EL (cell line): ENCODE measurements around the gene COL26A1.
"Not testable (repeated sequence)": the region's sequence is repeated elsewhere in the genome, so short reads cannot be mapped to it uniquely, and the experiment has no call there.

Source experiments
- DNase-seq: peaks from one replicate; pipeline ENCODE4 v3.0.0-alpha.2; 2016

Gene COL26A1

DNA sequence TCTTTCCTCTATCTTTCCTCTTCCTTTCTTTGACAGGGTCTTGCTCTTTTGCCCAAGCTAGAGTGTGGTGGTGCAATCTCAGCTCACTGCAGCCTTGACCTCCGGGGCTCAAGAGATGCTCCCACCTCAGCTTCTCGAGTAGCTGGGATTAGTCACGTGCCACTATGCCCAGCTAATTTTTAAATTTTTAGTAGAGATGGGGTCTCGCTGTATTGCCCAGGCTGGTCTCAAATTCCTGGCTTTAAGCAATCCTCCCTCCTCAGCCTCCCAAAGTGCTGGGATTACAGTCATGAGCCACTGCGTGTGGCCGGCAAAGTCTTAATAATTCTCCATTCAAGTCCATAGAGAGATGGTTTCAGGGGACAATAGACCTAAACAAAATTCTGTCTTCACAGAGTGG, 40.2 kb downstream of the COL26A1 start:
- no peak for DNase-seq

DNA sequence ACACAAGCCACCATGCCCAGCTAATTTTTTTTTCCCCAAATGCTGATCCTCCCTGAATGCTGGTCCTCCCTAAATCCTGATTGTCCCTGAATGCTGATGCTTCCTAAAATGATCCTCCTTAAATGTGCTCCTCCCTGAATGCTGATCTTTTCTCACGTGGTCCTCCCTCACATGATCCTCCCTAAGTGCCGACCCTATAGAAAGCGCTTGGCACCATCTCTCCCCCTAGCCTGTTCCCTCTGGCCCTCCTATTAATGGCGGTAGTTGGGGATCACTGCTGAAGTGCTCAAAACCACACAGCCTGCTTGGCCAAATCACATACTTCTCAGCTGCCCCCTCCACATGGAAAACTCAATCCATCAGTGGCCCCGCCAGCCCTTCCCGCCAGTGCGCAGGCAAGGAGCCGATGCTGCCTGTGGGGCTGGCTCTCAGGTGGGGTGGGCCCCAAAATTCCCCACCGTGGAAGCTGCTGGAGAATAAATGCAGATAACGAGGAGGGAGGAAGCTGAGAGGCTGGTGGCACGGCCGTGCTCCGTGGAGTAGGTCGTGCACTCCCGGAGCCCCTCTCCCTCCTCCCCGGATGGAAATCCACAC, 42.9 kb downstream of the COL26A1 start:
- no peak for DNase-seq

DNA sequence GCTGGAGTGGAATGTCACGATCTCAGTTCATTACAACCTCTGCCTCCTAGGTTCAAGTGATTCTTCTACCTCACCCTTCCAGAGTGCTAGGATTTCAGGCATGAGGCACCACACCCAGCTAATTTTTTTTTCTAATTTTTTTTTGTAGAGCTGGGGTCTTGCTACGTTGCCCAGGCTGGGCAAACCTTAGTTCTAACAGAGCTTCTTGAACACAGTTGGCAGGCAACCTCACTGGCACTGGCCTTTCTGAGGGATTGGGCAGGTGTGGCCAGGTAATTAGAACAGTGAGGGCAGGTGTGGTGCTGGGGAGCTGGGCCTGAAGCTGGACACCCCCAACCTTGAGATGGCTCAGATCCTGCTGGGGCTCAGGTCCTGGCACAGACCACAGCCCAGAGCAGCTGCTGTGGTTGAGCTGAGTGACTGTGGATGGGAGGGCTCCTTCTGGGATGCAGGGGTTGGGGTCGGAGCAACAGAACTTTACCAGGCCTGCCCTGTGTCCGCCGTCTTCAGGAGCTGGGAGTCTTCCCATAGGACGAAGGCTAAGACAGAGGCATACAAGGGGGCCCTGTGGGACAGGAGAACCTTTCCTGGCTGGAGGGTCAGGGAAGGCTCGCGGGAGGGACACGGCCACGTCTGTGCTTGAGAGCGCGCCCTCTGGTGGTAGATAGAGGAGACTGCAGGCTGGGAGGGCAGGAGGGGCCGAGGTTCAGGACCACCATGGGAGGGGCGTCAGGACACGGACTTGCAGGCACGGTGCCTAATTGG, 48.2 kb downstream of the COL26A1 start:
- peak; percentile 35 for DNase-seq

DNA sequence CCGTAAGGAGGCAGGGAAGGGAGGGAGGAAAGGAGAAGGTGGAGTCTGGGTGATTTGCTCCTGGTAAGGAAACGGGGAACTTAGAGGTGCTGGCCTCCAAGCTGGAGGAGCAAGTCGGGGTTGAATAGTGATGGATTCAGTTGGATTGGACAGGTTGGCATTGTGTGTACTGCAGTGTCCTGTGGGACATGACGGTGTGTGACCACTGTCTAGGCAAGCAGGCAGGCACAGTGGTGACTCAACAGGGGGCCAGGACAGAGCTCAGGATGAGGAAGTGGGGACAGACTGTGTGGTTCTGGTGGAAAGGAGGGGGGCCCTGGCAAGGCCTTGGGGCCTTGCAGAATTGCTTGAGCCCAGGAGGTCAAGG, 48.8 kb downstream of the COL26A1 start:
- DNase-seq, result no peak

DNA sequence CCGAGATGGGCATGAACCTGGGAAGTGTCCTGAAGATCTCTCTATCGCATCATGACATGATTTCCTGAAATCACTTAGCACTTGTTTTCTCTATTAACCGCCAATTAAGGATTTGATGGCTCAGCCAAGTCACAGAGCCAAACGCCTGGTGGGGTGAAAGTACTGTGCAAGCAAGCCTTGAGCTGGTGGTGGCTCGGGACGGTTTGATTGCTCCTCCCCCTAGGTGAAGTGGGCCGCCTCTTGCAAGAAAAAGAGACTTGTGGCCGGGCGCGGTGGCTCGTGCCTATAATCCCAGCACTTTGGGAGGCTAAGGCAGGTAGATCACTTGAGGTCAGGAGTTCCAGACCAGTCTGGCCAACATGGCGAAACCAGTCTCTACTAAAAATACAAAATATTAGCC, 50.3 kb downstream of the COL26A1 start:
- no peak for DNase-seq

DNA sequence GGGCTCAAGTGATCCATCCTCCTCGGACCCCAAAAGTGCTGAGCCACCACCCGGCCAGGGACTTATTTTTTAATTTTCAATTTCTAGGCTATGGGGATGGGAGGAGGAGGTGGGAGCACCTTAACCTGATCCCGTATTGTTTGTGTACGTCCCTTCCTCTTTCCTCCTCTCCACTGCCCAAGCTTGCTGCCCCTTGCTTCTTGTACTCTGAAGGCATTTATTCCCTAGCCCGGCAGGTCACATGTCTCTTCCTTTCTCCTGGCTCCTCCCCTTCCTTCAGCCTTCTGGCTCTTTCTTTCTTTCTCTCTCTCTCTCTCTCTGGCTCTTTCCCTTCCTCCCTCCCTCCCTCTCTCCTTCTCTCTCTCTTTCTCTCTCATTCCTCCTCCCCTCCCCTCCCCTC, 56.0 kb downstream of the COL26A1 start:
- no peak for DNase-seq

DNA sequence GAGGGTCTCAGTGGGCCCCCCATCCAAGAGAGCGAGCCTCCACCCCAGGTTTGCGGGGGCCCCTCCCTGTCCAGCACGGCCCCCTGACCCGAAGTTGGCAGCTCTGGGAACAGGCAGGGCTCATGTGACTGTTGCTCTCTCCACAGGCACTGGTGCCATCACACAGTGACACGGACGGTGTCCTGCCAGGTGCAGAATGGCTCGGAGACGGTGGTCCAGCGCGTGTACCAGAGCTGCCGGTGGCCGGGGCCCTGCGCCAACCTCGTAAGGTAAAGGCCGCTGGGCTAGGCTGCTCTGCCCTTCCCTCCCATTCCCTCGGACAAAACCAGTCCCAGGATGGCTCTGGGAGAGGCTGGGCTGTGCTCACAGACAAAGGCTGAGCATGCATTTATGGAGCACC, 57.2 kb downstream of the COL26A1 start:
- DNase-seq, result no peak

DNA sequence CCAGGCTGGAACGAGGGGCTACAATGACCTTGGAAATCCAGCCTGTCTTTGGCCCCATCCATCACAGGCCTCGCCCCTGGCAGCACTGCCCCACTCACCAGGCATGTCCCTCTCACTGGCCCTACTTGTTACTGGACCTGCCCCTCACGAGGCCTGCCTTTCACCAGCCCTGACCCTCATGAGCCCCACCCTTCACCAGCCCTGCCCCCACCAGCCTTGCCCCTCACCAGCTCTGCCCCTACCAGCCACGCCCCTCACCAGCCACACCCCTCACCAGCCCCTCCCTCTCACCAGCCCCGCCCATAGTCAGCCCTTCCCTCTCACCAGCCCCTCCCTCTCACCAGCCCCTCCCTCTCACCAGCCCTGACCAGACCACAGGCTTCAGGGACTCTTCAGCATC, 57.8 kb downstream of the COL26A1 start:
- DNase-seq, result no peak

DNA sequence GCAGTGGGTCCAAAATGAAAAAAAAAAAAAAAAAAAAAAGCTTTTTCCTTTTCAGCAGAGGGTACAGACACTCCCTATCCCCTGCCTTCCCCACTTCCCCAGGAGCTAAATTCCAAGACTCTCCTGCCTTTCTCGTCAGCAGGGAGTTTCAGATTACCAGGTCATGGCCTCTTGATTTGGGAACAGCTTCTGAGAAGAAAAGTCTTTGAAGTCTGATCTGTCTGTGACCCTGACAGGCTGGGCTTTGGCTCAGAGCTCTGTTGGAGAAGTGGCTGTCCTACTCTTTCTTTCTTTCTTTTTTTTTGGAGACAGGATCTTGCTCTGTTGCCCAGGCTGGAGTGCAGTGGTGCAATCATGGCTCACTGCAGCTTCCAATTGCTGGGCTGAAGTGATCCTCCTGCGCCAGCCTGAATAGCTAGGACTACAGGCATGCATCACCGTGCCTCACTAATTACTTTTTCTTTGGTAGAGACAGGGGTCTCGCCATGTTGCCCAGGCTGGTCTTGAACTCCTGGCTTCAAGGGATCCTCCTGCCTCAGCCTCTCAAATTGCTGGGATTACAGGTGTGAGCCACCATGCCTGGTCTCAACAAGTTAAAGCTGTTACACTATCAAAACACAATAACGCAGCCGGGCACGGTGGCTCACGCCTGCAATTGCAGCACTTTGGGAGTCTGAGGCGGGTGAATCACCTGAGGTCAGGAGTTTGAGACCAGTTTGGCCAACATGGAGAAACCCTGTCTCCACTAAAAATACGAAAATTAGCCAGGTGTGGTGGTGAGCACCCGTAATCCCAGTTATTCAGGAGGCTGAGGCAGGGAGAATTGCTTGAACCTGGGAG, 59.9 kb downstream of the COL26A1 start:
- DNase-seq, result no peak

DNA sequence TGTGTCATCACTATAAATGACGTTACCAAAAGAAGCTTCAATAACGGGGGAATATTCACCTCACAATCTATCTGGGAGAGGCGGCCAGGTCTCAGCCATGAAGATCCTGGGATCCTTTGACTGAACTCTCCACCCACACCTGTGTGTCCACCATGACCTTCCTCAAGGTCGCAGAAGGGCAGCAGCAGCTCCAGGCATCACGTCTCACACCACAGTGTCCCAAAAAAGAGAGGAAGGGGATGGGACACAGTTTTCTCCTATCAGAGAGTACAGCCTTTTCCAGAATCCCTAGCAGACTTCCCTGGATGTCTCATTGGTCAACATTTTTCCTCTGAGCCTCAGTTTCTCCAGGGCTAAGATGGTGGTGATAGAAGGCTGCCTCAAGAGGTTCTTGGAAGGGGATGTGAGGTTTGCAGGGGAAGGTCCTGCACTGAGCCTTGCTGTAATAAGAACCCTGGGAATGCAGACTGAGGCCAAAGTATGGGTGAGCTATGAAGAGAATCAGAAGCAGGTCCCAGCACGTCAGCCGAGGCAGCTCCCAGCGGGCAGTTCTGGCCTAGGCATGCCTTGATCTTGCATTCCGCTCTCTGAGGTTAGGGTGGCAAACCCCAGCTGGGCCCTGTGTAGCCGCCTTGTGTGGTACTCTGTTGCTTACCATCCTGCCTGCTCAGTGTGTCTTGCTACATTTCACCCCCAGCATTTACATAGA, 63.8 kb downstream of the COL26A1 start:
- no peak for DNase-seq

DNA sequence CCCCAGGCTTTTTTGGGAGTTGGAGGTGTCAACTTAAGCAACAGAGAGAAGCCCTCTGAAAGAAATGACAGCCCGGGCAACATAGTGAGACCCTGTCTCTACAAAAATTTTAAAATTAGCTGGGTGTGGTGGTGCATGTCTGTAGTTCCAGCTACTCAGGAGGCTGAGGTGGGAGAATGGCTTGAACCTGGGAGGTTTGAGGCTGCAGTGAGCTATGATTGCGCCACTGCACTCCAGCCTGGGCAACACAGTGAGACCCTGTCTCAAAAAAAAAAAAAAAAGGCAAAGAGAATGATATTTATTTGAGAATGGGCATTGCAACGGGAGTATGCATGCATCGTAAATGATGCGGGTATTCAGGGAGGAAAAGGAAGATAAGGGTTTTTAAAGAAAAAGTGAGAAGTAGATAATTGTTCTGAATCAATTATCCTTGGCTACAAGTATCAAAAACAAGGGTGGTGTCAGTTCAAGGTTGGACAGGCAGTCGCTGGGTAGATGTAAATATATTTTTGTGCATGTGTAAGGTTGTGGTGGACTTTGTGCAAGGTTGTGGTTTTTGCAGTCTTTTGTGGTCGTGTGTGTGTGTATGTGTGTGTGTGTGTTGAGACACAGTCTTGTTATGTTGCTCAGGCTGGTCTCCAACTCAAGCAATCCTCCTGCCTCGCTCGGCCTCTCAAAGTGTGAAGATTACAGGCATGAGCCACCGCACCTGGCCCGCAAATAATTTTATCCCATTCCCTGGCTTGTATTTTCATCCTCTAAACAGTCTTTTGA, 65.6 kb downstream of the COL26A1 start:
- no peak for DNase-seq

DNA sequence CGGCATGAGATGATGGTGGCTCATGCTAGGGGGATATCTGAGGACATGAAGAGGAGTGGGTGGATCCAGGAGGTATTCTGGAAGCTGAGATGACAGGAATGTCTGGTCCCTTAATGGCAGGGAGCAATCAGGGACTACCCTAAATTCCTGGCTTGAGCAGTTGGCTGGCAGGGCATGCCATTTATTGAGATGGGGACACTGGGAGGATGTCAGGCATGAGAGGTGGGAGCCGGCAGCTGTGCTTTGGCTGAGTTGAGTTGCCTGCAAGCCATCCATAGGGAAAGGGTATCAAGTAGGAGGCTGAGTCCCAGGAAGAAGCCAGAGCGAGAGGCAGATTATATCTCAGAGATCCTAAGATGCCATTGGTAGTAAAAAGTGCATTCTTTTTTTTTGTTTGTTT, 69.6 kb downstream of the COL26A1 start:
- DNase-seq, result no peak

DNA sequence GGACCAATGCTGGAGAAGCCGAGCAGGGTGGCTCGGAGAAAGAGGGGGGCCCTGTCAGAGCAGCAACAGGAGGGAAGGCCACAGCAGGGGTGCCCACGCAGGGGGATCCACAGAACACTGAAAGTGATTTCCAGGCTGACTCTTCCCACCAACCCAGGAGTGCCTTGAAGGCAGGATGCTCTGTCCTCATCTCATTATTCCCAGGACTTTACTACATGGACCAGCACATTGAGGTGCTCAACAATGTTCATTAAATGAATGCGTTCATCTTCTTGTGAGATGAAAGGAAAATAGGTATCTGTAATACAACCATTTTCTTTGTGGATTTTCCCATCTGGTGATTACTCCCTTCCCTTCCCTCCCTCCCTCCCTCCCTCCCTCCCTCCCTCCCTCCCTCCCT, 71.0 kb downstream of the COL26A1 start:
- no peak for DNase-seq

DNA sequence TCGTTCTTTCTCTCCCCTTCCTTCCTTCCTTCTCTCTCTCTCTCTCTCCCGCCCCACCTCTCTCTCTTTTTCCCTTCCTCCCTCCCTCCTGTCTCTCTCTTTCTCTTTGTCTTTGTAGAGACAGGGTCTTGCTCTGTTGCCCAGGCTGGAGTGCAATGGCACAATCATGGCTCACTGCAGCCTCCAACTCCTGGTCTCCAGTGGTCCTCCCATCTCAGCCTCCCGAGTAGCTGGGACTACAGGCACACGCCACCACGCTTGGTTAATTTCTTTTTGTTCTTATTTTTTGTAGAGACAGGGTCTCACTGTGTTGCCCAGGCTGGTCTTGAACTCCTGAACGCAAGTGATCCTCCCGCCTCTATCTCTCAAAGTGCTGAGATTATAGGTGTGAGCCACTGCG, 71.5 kb downstream of the COL26A1 start:
- not testable (repeated sequence) for DNase-seq

DNA sequence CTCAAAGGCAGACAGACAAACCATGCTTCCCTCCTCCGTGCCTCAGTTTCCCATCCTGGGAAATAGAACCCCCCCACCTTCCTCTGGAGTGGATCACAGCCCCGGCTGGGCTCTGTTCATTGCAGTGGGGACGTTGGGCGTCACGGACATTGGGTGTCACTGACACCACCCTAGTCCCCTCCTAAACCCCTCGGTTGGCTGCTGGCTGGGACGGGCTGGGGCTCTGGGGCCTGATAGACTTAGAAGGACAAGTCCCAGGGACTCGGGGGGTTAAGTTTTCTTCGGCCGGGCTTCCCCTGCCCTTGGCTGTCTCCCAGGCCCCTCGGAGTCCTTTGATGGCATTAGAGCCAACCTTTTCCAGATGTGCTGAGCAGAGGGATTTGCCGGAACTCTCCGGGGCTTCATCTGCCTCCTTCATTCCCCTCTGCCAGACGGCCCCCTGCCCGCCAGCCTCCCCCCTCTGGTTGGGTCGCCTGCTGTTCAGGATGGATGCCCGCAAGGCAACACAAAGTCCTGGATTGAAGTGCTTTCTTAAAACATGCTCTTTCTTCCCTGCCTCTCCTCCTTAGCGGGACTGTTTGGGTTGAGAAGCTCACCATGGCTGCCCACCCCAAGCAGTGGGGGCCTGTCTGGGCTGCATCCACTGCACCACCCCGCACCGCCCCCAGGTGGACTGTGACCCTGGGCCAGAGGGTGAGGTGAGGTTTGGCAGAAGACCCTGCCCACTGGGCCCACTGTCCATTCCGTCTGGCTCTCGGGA, 73.0 kb downstream of the COL26A1 start:
- no peak for DNase-seq

DNA sequence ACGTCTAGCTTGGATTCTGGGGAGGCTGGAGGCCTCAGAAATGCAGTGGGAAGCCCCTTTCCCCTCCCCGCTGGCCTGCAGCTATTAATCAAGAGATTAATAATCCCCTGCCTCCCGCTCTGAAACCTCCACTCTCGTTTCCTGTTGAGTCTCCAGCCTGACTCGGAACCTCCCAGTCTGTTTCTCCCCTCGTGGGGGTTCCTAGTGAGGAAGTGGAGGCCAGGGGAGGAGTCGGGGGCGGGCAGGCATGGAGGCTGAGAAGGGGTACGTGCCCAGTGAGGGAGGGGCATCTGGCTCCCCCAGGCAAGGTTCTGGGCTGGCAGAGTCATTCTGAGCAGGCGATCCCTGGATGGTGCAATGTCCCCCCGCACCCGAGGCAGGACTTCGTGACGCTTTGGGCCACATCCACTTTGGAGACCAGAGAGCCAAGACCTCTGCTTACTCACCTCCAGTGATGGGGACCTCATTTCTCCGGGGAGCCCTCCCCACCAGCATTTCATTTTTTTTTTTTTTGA, 73.6 kb downstream of the COL26A1 start:
- DNase-seq, result no peak

DNA sequence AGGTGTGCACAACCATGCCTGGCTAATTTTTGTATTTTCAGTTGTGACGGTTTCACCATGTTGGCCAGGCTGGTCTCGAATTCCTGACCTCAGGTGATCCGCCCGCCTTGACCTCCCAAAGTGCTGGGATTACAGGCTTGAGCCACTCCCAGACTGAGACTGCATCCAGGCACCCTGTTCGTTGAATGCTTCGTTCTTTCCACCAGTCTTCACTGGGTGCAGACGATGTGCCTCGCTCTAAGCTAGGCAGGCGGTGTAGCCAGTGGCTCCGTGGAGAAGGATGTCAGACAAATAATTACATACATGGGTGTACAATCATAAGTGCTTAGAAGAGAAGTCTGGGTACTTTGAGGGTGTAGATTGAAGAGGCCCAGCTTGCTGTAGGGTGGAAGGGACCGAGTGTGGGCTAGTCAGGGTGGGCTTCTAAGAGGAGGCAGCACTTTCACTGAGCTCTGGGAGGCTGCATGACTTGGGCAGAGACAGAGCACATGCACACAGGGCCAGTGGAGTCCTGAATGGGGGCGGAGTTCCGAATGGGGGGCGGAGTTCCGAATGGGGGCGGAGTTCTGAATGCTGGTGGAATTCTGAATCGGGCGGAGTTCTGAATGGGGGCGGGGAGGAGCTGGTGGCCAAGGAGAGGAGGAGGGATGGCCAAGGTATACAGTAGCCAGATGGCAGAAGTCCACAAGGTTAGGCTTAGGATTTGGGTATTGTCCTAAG, 74.3 kb downstream of the COL26A1 start:
- no peak for DNase-seq

DNA sequence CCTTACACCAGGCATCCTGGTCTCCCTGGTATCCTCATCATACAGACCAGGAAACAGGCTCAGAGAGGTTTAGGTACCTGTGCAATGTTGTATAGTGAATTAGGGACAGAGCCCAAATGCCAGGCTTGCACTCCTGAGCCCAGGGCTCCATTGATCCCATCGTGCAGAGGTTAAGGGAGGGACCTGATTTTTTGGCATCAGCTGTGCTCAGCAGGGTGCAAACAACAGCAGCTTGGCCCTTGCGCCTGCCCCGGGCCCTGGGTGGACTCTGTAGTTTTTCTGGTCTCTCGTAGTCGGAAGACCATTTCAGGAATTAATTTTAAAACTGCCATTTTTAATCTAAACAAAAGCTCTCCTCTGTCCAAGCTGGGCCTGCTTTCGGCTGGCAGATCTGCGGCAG, 79.2 kb downstream of the COL26A1 start:
- no peak for DNase-seq

DNA sequence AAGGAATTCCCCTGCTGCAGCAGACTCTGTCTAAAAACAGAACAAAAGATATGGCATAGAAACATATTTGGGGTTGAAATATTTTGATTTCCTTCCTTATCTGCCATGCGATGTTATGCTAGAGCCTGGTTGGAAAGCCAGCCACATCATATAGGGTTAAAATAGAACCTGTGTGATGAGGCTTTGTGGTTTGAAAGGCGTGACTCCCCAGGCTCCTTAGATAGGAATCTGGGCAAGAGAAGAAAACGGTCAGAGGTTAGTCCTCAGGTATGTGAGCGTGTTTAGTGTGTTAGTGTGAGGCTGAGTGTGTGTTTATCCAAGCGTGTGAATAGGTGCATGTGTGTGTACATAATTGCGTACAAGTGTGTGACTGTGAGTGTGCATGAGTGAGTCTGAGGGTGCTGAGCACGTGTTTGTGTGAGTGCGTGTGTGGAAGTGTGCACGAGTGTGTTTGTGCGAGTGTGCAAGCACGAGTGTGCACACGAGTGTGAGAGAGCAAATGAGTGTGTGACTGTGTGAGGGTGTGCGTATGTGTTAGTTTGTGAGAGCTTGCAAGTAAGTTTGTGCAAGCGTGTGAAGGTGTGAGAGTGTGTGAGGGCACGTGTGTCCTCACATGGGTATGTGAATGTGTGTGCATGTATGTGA, 79.9 kb downstream of the COL26A1 start:
- no peak for DNase-seq

DNA sequence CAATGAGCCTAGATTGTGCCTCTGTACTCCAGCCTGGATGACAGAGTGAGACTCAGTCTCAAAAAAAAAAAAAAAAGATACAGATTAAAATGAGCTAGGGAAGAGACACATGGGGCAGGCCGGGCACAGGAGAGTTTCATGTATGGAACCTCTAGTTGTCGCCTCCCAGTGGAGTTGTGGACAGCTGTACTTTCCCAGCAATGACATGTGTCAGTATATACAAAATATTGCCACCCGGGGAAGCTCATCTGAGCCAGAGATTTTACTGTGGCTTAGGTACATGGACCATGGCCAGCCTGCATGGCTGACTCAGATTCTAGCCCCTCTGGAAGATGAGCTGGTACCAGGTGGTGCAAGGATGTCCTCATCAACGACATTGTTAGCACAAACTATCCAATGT, 87.4 kb downstream of the COL26A1 start:
- no peak for DNase-seq
